SU-DHL-6 (cell line): Measurements from ENCODE around the gene KCNJ8.

Experiments
- H2AFZ ChIP-seq: fragments of 200-600 bp; sonication (generic); 2 replicates; pipeline ENCODE4 v1.6.1; 2014; ENCODE audit warnings: low read depth, mild to moderate bottlenecking, moderate library complexity, mixed read lengths, antibody characterized with exemption, low read length; ENCODE audit not compliant: severe bottlenecking
- H3F3A ChIP-seq: fragments of 200-600 bp; shearing (Covaris generic); 2 replicates; pipeline ENCODE4 v1.6.0; 2016; ENCODE audit warnings: antibody characterized with exemption, mild to moderate bottlenecking; ENCODE audit not compliant: insufficient read depth
- H3K27ac ChIP-seq: fragments of 200-600 bp; sonication (generic); 2 replicates; pipeline ENCODE4 v1.5.1; 2016; ENCODE audit warnings: low read depth, mild to moderate bottlenecking, low read length, moderate library complexity, mixed read lengths
- H3K27me3 ChIP-seq: fragments of 200-600 bp; sonication (generic), shearing (Covaris generic); 2 replicates; pipeline ENCODE4 v1.6.0; 2014; ENCODE audit warnings: mild to moderate bottlenecking, low read length
- H3K36me3 ChIP-seq: fragments of 200-600 bp; sonication (generic); 2 replicates; pipeline ENCODE4 v1.6.1; 2014; ENCODE audit warnings: mild to moderate bottlenecking, low read length, mixed read lengths
- H3K4me2 ChIP-seq: fragments of 300-600, 200-600 bp; shearing (Covaris generic), sonication (generic); 2 replicates; pipeline ENCODE4 v1.6.0; 2014; ENCODE audit warnings: low read length, low read depth, mild to moderate bottlenecking; ENCODE audit not compliant: poor library complexity, severe bottlenecking
- H3K4me3 ChIP-seq: fragments of 200-600 bp; sonication (generic); 2 replicates; pipeline ENCODE4 v1.5.1; 2014; ENCODE audit warnings: antibody characterized with exemption, low read length, mild to moderate bottlenecking, mixed read lengths; ENCODE audit not compliant: insufficient read depth, poor library complexity, severe bottlenecking
- H3K79me2 ChIP-seq: fragments of 200-600 bp; sonication (generic); 2 replicates; pipeline ENCODE4 v1.6.1; 2014; ENCODE audit warnings: mild to moderate bottlenecking, low read length, moderate library complexity; ENCODE audit not compliant: insufficient read depth
- H3K9ac ChIP-seq: fragments of 200-600 bp; sonication (generic); 2 replicates; pipeline ENCODE4 v1.7.0; 2014; ENCODE audit warnings: mild to moderate bottlenecking, low read length
- H3K9me2 ChIP-seq: fragments of 200-600 bp; sonication (generic); replicated peaks from 2 replicates; pipeline ENCODE4 v1.6.1; 2014; ENCODE audit warnings: low read length; ENCODE audit not compliant: insufficient read depth
- H3K9me3 ChIP-seq: fragments of 200-600 bp; sonication (generic); 2 replicates; pipeline ENCODE4 v1.6.1; 2014; ENCODE audit warnings: low read length, mixed read lengths; ENCODE audit not compliant: insufficient read depth
- H4K20me1 ChIP-seq: fragments of 200-600 bp; sonication (generic); 2 replicates; pipeline ENCODE4 v1.6.1; 2014; ENCODE audit warnings: low read depth, mild to moderate bottlenecking, antibody characterized with exemption, low read length, moderate library complexity, mixed read lengths
- CTCF ChIP-seq: fragments of 200-600 bp; sonication (generic); IDR thresholded peaks from one replicate; pipeline ENCODE4 v1.5.1; 2017; ENCODE audit warnings: antibody characterized with exemption, mild to moderate bottlenecking, low read length, moderate library complexity; ENCODE audit not compliant: insufficient read depth, poor library complexity, severe bottlenecking
- EZH2phosphoT487 ChIP-seq: fragments of 200-600 bp; sonication (generic), shearing (Covaris generic); conservative IDR thresholded peaks from 2 replicates; pipeline ENCODE4 v1.6.1; 2018; ENCODE audit warnings: mild to moderate bottlenecking, antibody characterized with exemption, low read length, moderate library complexity, mixed read lengths

Gene KCNJ8

GRCh38 chr12:21773263-21773741 lies 1.2 kb downstream of the KCNJ8 start:
- no peak overlapping the region for H3K9ac ChIP-seq
- H3F3A ChIP-seq, result no peaks in the 10 kb centered on the region
- no peak overlapping the region for H2AFZ ChIP-seq

DNA sequence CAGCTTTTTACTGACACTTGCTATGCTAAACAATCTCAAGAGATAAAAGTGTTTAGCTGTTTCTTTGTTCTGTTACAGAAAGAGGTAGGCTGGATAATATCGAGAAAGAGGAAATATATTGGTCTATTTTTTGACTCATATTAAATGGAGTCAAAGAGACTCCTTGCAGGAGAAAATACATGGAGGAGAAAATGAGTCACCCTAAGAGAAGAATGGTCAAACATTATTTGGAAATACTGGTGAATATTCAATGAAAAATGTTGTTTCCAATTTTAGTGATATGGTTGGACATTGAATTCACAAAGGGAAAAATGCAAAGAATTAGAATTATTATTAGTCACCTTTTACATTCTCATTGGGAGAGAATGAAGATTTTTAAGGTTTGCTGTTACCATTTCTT lies 3.2 kb downstream of the KCNJ8 start:
- no peaks in the 10 kb centered on the region for H3K36me3 ChIP-seq
- H3K9me3 ChIP-seq, result no peaks in the 10 kb centered on the region
- no peaks in the 10 kb centered on the region for H3K79me2 ChIP-seq
- no peaks in the 10 kb centered on the region for H3F3A ChIP-seq
- H3K4me2 ChIP-seq, result no peak overlapping the region
- H4K20me1 ChIP-seq, result no peaks in the 10 kb centered on the region
- no peak overlapping the region for H2AFZ ChIP-seq
- H3K4me3 ChIP-seq, result no peak overlapping the region
- TF ChIP-seq EZH2phosphoT487 (no peak), CTCF (no peak)
- no peaks in the 10 kb centered on the region for H3K27me3 ChIP-seq
- H3K9me2 ChIP-seq, result no peaks in the 10 kb centered on the region
- H3K9ac ChIP-seq, result no peak overlapping the region
- no peak overlapping the region for H3K27ac ChIP-seq

More at GRCh38 chr12:21773263-21773741, 1.2 kb downstream of the KCNJ8 start:
- H3K9me2 ChIP-seq, result no peaks in the 10 kb centered on the region
- no peak overlapping the region for H3K4me2 ChIP-seq
- H3K36me3 ChIP-seq, result no peaks in the 10 kb centered on the region
- H4K20me1 ChIP-seq, result no peaks in the 10 kb centered on the region
- H3K4me3 ChIP-seq, result no peak overlapping the region
- no peaks in the 10 kb centered on the region for H3K27me3 ChIP-seq
- H3K79me2 ChIP-seq, result no peaks in the 10 kb centered on the region
- H3K27ac ChIP-seq, result no peak overlapping the region
- TF ChIP-seq EZH2phosphoT487 (no peak), CTCF (no peak)
- no peaks in the 10 kb centered on the region for H3K9me3 ChIP-seq

- H3K27ac ChIP-seq, result no peak overlapping the region
- H2AFZ ChIP-seq, result no peak overlapping the region
- no peaks in the 10 kb centered on the region for H3K9me2 ChIP-seq
- no peaks in the 10 kb centered on the region for H3K79me2 ChIP-seq
- H4K20me1 ChIP-seq, result no peaks in the 10 kb centered on the region
- H3K9ac ChIP-seq, result no peak overlapping the region
- H3K9me3 ChIP-seq, result no peaks in the 10 kb centered on the region
- H3K4me3 ChIP-seq, result no peak overlapping the region
- H3K36me3 ChIP-seq, result no peaks in the 10 kb centered on the region
- no peak overlapping the region for H3K4me2 ChIP-seq
- TF ChIP-seq CTCF (no peak), EZH2phosphoT487 (no peak)
- no peaks in the 10 kb centered on the region for H3F3A ChIP-seq
- H3K27me3 ChIP-seq, result no peaks in the 10 kb centered on the region
Measured at GRCh38 chr12:21769307-21769706, 5.2 kb downstream of the KCNJ8 start.

GRCh38 chr12:21766403-21766802 lies 8.1 kb downstream of the KCNJ8 start:
- no peak overlapping the region for H3K4me3 ChIP-seq
- H3K4me2 ChIP-seq, result no peak overlapping the region
- H3K27me3 ChIP-seq, result no peaks in the 10 kb centered on the region
- H3F3A ChIP-seq, result no peaks in the 10 kb centered on the region
- TF ChIP-seq EZH2phosphoT487 (no peak), CTCF (no peak)
- no peaks in the 10 kb centered on the region for H3K79me2 ChIP-seq
- no peaks in the 10 kb centered on the region for H3K36me3 ChIP-seq
- H4K20me1 ChIP-seq, result no peaks in the 10 kb centered on the region
- H3K9me2 ChIP-seq, result no peaks in the 10 kb centered on the region
- H3K27ac ChIP-seq, result no peak overlapping the region
- no peak overlapping the region for H2AFZ ChIP-seq
- H3K9me3 ChIP-seq, result no peaks in the 10 kb centered on the region
- no peak overlapping the region for H3K9ac ChIP-seq
